Erythroblast (primary cell): ENCODE measurements around the gene HES5.

Experiments
- GATA1 ChIP-seq: IDR thresholded peaks from 2 replicates; pipeline ENCODE4 v1.6.1; 2011; ENCODE audit warnings: low read depth, mild to moderate bottlenecking, control low read depth, low read length, moderate library complexity
- POLR2A ChIP-seq: IDR thresholded peaks from 2 replicates; pipeline ENCODE4 v1.6.1; 2011; ENCODE audit warnings: mild to moderate bottlenecking, low read length

GRCh38 chr1:2506901-2507565 lies 23.0 kb downstream of the HES5 start:
- no peak for TF ChIP-seq GATA1
- TF ChIP-seq POLR2A = no peak
